Measurements from ENCODE around the gene LRIG3.

GRCh38 chr12:58925111-58925611, 4.9 kb upstream of the LRIG3 start:
- TF ChIP-seq, protein P1, sequence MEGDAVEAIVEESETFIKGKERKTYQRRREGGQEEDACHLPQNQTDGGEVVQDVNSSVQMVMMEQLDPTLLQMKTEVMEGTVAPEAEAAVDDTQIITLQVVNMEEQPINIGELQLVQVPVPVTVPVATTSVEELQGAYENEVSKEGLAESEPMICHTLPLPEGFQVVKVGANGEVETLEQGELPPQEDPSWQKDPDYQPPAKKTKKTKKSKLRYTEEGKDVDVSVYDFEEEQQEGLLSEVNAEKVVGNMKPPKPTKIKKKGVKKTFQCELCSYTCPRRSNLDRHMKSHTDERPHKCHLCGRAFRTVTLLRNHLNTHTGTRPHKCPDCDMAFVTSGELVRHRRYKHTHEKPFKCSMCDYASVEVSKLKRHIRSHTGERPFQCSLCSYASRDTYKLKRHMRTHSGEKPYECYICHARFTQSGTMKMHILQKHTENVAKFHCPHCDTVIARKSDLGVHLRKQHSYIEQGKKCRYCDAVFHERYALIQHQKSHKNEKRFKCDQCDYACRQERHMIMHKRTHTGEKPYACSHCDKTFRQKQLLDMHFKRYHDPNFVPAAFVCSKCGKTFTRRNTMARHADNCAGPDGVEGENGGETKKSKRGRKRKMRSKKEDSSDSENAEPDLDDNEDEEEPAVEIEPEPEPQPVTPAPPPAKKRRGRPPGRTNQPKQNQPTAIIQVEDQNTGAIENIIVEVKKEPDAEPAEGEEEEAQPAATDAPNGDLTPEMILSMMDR (IDR thresholded peaks at IDR 0.05), result no peak
- TF ChIP-seq POLR2A (IDR thresholded peaks at IDR 0.05), result no peak
